Measurements from ENCODE around the gene SYNM.

GRCh38 chr15:99115300-99116215 lies 10.7 kb downstream of the SYNM start:
- TF ChIP-seq PATZ1 (CRISPR knock-in tag; IDR thresholded peaks at IDR 0.05; ENCODE audit: borderline replicate concordance) (no peak), TCF4 (CRISPR knock-in tag; IDR thresholded peaks at IDR 0.05; ENCODE audit: borderline replicate concordance) (no peak), ARNTL (CRISPR knock-in tag; IDR thresholded peaks at IDR 0.05; ENCODE audit: borderline replicate concordance, low read depth) (no peak)

All from SK-N-SH treated with all-trans-retinoic acid at 6 μM for 48 hours (cell line).